ENCODE data around the gene MBD3L2B. TPM values are rescaled to one million over a fixed set of nuclear protein-coding genes. Genes with fewer than 3 reads are reported as not detected.

MBD3L2B gene
- polyA plus RNA-seq, 2 of the 4 experiments (the other 2 are of a cell fraction), result not detected

GRCh38 chr19:7000333-7000732 is 20.9 kb downstream of the MBD3L2B start:
- Histone ChIP-seq H3K4me1 (no peaks in the 10 kb centered on the region), H3K4me2 (no peak overlapping the region), H3K27ac (no peak overlapping the region), H3K9me3 (no peaks in the 10 kb centered on the region), H3K4me3 (no peak overlapping the region)
- TF ChIP-seq RNF2 (IDR thresholded peaks at IDR 0.05; ENCODE audit: borderline replicate concordance, low read depth) (no peak), REST (IDR thresholded peaks at IDR 0.05) (no peak), HES2 (IDR thresholded peaks at IDR 0.05) (no peak), HMGXB4 (CRISPR knock-in tag; IDR thresholded peaks at IDR 0.05; ENCODE audit: borderline replicate concordance) (no peak)
- no peak for FAIRE-seq
- 21% methylated on average over 3 of the region's 3 CpGs for WGBS (ENCODE audit: missing lambda C conversion rate)
- no peak for DNase-seq (ENCODE audit: low read depth in 1 of 2, low spot score in 1 of 2)
- CTCF ChIA-PET, result interaction anchor here (0.6 kb wide), 1 partner anchor 462 kb away, joined by 3 read pairs; no protein-coding TSS in a partner anchor
- POLR2A ChIA-PET, result no interaction called here
- ATAC-seq, result no peak

- 4% methylated on average over 7 of the region's 7 CpGs for WGBS (ENCODE audit: missing lambda C conversion rate)
- FAIRE-seq (no peak), ATAC-seq (no peak), DNase-seq (ENCODE audit: low read depth in 1 of 2, low spot score in 1 of 2) (no peak)
- Histone ChIP-seq H3K9me3 (no peaks in the 10 kb centered on the region), H3K4me3 (no peak overlapping the region), H3K27ac (no peak overlapping the region), H3K4me1 (no peaks in the 10 kb centered on the region), H3K4me2 (no peak overlapping the region)
- TF ChIP-seq FOSB (CRISPR knock-in tag; IDR thresholded peaks at IDR 0.05), result no peak
- TF ChIP-seq KDM1A (IDR thresholded peaks at IDR 0.05; ENCODE audit: low read depth), result no peak
- no peak for TF ChIP-seq HMGXB4 (CRISPR knock-in tag; IDR thresholded peaks at IDR 0.05; ENCODE audit: borderline replicate concordance)
- no peak for TF ChIP-seq BHLHE40 (IDR thresholded peaks at IDR 0.05; ENCODE audit: low read depth, low read length)
- TF ChIP-seq JUNB (IDR thresholded peaks at IDR 0.05), result no peak
- TF ChIP-seq REST (IDR thresholded peaks at IDR 0.05), result no peak
- no peak for TF ChIP-seq HES2 (IDR thresholded peaks at IDR 0.05)
- TF ChIP-seq HOXB13 (CRISPR knock-in tag; IDR thresholded peaks at IDR 0.05; ENCODE audit: low read depth), result no peak
- no peak for TF ChIP-seq CHD2 (IDR thresholded peaks at IDR 0.05; ENCODE audit: low read length, partially characterized antibody)
- TF ChIP-seq CBX2 (IDR thresholded peaks at IDR 0.05; ENCODE audit: borderline replicate concordance, low read depth), result no peak
- POLR2A ChIA-PET, result no interaction called here
- CTCF ChIA-PET, result no interaction called here
Measured at GRCh38 chr19:6999933-7000332, 21.3 kb downstream of the MBD3L2B start.

Measured in A549 (cell line).